Activated naive CD4-positive, alpha-beta T cell treated with anti-CD3 and anti-CD28 coated beads, Interleukin-2, amount 50 U/mL, for 72 hours (primary cell): ENCODE results near the gene TUBG2. TPM values are rescaled to one million over a fixed set of nuclear protein-coding genes. Genes with fewer than 3 reads are reported as not detected.
A peak's percentile ranks its signal among the peaks of the same experiment; 100 is the strongest.

Experiments used
- ATAC-seq, 2 donors: fragments of 150-1000 bp; cut with Tn5 transposase; 2 replicates each; pipeline ENCODE4 v1.10.0; 2021; ENCODE audit warnings: mild to moderate bottlenecking in 2 of 2, moderate library complexity in 2 of 2
- DNase-seq, 2 donors: peaks; one replicate each; pipeline ENCODE4 v3.0.0; 2021 to 2022; ENCODE audit warnings: low spot score in 2 of 2
- H3K27ac Mint-ChIP-seq, 2 donors: one replicate each; pipeline ENCODE4 v1.8.0; 2022; ENCODE audit warnings: mild to moderate bottlenecking in 2 of 2, mixed read lengths in 2 of 2
- H3K36me3 Mint-ChIP-seq, 2 donors: one replicate each; pipeline ENCODE4 v1.8.0; 2022; ENCODE audit warnings: mixed read lengths in 2 of 2
- H3K9me3 Mint-ChIP-seq, 2 donors: one replicate each; pipeline ENCODE4 v1.8.0; 2022; ENCODE audit warnings: mixed read lengths in 2 of 2
- total RNA-seq, 2 donors: library from RNA; stranded (reverse); gene quantifications; one replicate each; pipeline ENCODE4 v1.2.3, GENCODE V29; 2022

Gene TUBG2
- total RNA-seq, 2 donors from 2014 or later, result 12.7 to 23.3 TPM

- DNase-seq (no peak), ATAC-seq (no peak)
- no peaks in the 10 kb centered on the region for H3K36me3 Mint-ChIP-seq
- H3K27ac Mint-ChIP-seq, result no peak overlapping the region
- no peaks in the 10 kb centered on the region for H3K9me3 Mint-ChIP-seq
These were observed 14.3 kb downstream of the TUBG2 start for GRCh38 chr17:42673266-42673884.

GRCh38 chr17:42673885-42674754 lies 15.0 kb downstream of the TUBG2 start:
- Mint-ChIP-seq H3K9me3 (no peaks in the 10 kb centered on the region), H3K27ac (no peak overlapping the region), H3K36me3 (no peaks in the 10 kb centered on the region)
- ATAC-seq, result no peak
- DNase-seq, result no peak

GRCh38 chr17:42674755-42675347 lies 15.8 kb downstream of the TUBG2 start:
- H3K9me3 Mint-ChIP-seq, result no peaks in the 10 kb centered on the region
- ATAC-seq (no peak), DNase-seq (no peak)
- no peaks in the 10 kb centered on the region for H3K36me3 Mint-ChIP-seq
- H3K27ac Mint-ChIP-seq, result no peak overlapping the region

GRCh38 chr17:42675348-42675964 lies 16.4 kb downstream of the TUBG2 start:
- Mint-ChIP-seq H3K36me3 (no peaks in the 10 kb centered on the region), H3K27ac (no peak overlapping the region), H3K9me3 (no peaks in the 10 kb centered on the region)
- no peak for DNase-seq
- no peak for ATAC-seq

GRCh38 chr17:42675965-42676423 lies 16.9 kb downstream of the TUBG2 start:
- Mint-ChIP-seq H3K36me3 (no peaks in the 10 kb centered on the region), H3K27ac (no peak overlapping the region), H3K9me3 (no peaks in the 10 kb centered on the region)
- no peak for ATAC-seq
- DNase-seq, result no peak

GRCh38 chr17:42676424-42677011 lies 17.4 kb downstream of the TUBG2 start, which contains the start of gene PLEKHH3:
PLEKHH3 (minus strand) TSS chr17:42676994; CDS start chr17:42676563, 431 bp downstream.
- Mint-ChIP-seq H3K36me3 (no peaks in the 10 kb centered on the region), H3K9me3 (no peaks in the 10 kb centered on the region), H3K27ac (peak within 1 kb of the TSS; percentile 63 to 72)
- ATAC-seq (no peak), DNase-seq (no peak)

- Mint-ChIP-seq H3K27ac (peak overlapping the region; percentile 63 to 72), H3K9me3 (no peaks in the 10 kb centered on the region), H3K36me3 (no peaks in the 10 kb centered on the region)
- peak; percentile 95 to 96 for DNase-seq
- ATAC-seq, result peak; percentile 79
These were observed 18.2 kb downstream of the TUBG2 start for GRCh38 chr17:42677012-42677857.

GRCh38 chr17:42677921-42678781 lies 19.1 kb downstream of the TUBG2 start:
- H3K36me3 Mint-ChIP-seq, result no peaks in the 10 kb centered on the region
- DNase-seq (peak; percentile 81 to 84), ATAC-seq (peak; percentile 32 to 36)
- peak overlapping the region; percentile 47 to 63 for H3K27ac Mint-ChIP-seq
- no peaks in the 10 kb centered on the region for H3K9me3 Mint-ChIP-seq

- Mint-ChIP-seq H3K36me3 (no peaks in the 10 kb centered on the region), H3K27ac (peak overlapping the region in 1 of 2 donors; percentile 57), H3K9me3 (no peaks in the 10 kb centered on the region)
- peak; percentile 23 to 39 for ATAC-seq
- DNase-seq, result no peak
These were observed 19.9 kb downstream of the TUBG2 start for GRCh38 chr17:42678951-42679491.

GRCh38 chr17:42679492-42680330 lies 20.6 kb downstream of the TUBG2 start:
- no peaks in the 10 kb centered on the region for H3K36me3 Mint-ChIP-seq

GRCh38 chr17:42680331-42680808 lies 21.3 kb downstream of the TUBG2 start:
- H3K9me3 Mint-ChIP-seq, result no peaks in the 10 kb centered on the region
- no peak for ATAC-seq
- H3K27ac Mint-ChIP-seq, result no peak overlapping the region
- H3K36me3 Mint-ChIP-seq, result no peaks in the 10 kb centered on the region
- DNase-seq, result no peak

More at GRCh38 chr17:42679492-42680330, 20.6 kb downstream of the TUBG2 start:
- ATAC-seq (peak; percentile 48 to 56), DNase-seq (peak; percentile 79 to 82)
- Mint-ChIP-seq H3K9me3 (no peaks in the 10 kb centered on the region), H3K27ac (peak overlapping the region in 1 of 2 donors; percentile 29)

GRCh38 chr17:42681976-42682721 lies 23.1 kb downstream of the TUBG2 start, which contains the start of gene CNTNAP1:
CNTNAP1 (plus strand) TSS chr17:42682531; CDS start chr17:42682830, 299 bp downstream.
- Mint-ChIP-seq H3K27ac (peak within 1 kb of the TSS in 1 of 2 donors; percentile 29), H3K9me3 (no peaks in the 10 kb centered on the region), H3K36me3 (no peaks in the 10 kb centered on the region)
- ATAC-seq, result no peak
- DNase-seq, result no peak
